HFFc6 (cell line): ENCODE results near the gene SOBP. TPM values are rescaled to one million over a fixed set of nuclear protein-coding genes. Genes with fewer than 3 reads are reported as not detected.

Experiments used
- DNase-seq: peaks from one replicate; pipeline ENCODE4 v3.0.0-alpha.2; 2018
- H3K27ac Mint-ChIP-seq: 2 replicates; pipeline ENCODE4 v1.8.0; 2020; ENCODE audit warnings: mild to moderate bottlenecking, mixed read lengths
- H3K27me3 Mint-ChIP-seq: 2 replicates; pipeline ENCODE4 v1.8.0; 2021; ENCODE audit warnings: mild to moderate bottlenecking, moderate library complexity, mixed read lengths; ENCODE audit not compliant: insufficient read depth
- H3K36me3 Mint-ChIP-seq: 2 replicates; pipeline ENCODE4 v1.8.0; 2021; ENCODE audit warnings: low read depth, mixed read lengths
- H3K4me1 Mint-ChIP-seq: 2 replicates; pipeline ENCODE4 v1.8.0; 2020; ENCODE audit warnings: low read depth, mixed read lengths
- H3K4me3 Mint-ChIP-seq: 2 replicates; pipeline ENCODE4 v1.8.0; 2020; ENCODE audit warnings: mild to moderate bottlenecking, moderate library complexity, mixed read lengths
- H3K9me3 Mint-ChIP-seq: 2 replicates; pipeline ENCODE4 v1.8.0; 2020; ENCODE audit warnings: mild to moderate bottlenecking, mixed read lengths
- CTCF ChIP-seq: fragments of 200-600 bp; sonication (generic); IDR thresholded peaks from 2 replicates; pipeline ENCODE4 v1.5.0; 2021; ENCODE audit warnings: antibody characterized with exemption, mild to moderate bottlenecking
- total RNA-seq, 6 experiments: library from RNA; stranded (reverse); fragmentation: NEBNext Ultra II Directional; extraction: Animal tissue kit (Norgen Biotek cat#: 25700); gene quantifications; 2 replicates in 1 of 6; 3 replicates in 5 of 6; pipeline ENCODE4 v1.2.3, GENCODE V29; 2021

SOBP gene
- total RNA-seq, 6 experiments from 2014 or later, result 0.09 to 0.50 (median 0.15) TPM; not detected in 1

GRCh38 chr6:107676042-107676441, 186.1 kb downstream of the SOBP start:
- Mint-ChIP-seq H3K9me3 (no peaks in the 10 kb centered on the region), H3K36me3 (no peaks in the 10 kb centered on the region), H3K4me3 (no peak overlapping the region), H3K27me3 (peaks cover 9% of the 10 kb centered on the region), H3K4me1 (peaks cover under 1% of the 10 kb centered on the region; the same call in 1 of the 2 replicates), H3K27ac (no peak overlapping the region)
- DNase-seq, result no peak
- TF ChIP-seq CTCF, result no peak

GRCh38 chr6:107677399-107677798, 187.5 kb downstream of the SOBP start:
- no peak overlapping the region for H3K27ac Mint-ChIP-seq
- no peak for DNase-seq
- H3K4me3 Mint-ChIP-seq, result no peak overlapping the region
- H3K4me1 Mint-ChIP-seq, result no peaks in the 10 kb centered on the region
- no peak for TF ChIP-seq CTCF
- no peaks in the 10 kb centered on the region for H3K9me3 Mint-ChIP-seq
- no peaks in the 10 kb centered on the region for H3K36me3 Mint-ChIP-seq
- peaks cover 10% of the 10 kb centered on the region for H3K27me3 Mint-ChIP-seq

GRCh38 chr6:107679457-107679856, 189.5 kb downstream of the SOBP start:
- Mint-ChIP-seq H3K4me1 (no peaks in the 10 kb centered on the region), H3K27me3 (peaks cover 10% of the 10 kb centered on the region), H3K27ac (no peak overlapping the region), H3K9me3 (peaks cover 7% of the 10 kb centered on the region), H3K36me3 (0 out of 2 replicates have a peak, but pooled peaks cover 4% of the 10 kb centered on the region), H3K4me3 (no peak overlapping the region)
- DNase-seq, result no peak
- no peak for TF ChIP-seq CTCF

- Mint-ChIP-seq H3K9me3 (peaks cover 7% of the 10 kb centered on the region), H3K27ac (no peak overlapping the region)
Observed at GRCh38 chr6:107682721-107683120, 192.8 kb downstream of the SOBP start.

GRCh38 chr6:107683183-107683582, 193.3 kb downstream of the SOBP start:
- no peak for TF ChIP-seq CTCF
- Mint-ChIP-seq H3K27ac (no peak overlapping the region), H3K27me3 (peaks cover 12% of the 10 kb centered on the region), H3K4me3 (no peak overlapping the region), H3K4me1 (no peaks in the 10 kb centered on the region), H3K9me3 (peaks cover 7% of the 10 kb centered on the region), H3K36me3 (0 out of 2 replicates have a peak, but pooled peaks cover 4% of the 10 kb centered on the region)
- no peak for DNase-seq

More at GRCh38 chr6:107682721-107683120, 192.8 kb downstream of the SOBP start:
- no peak overlapping the region for H3K4me3 Mint-ChIP-seq
- H3K36me3 Mint-ChIP-seq, result 0 out of 2 replicates have a peak, but pooled peaks cover 4% of the 10 kb centered on the region
- H3K4me1 Mint-ChIP-seq, result no peaks in the 10 kb centered on the region
- H3K27me3 Mint-ChIP-seq, result peaks cover 13% of the 10 kb centered on the region
- no peak for TF ChIP-seq CTCF
- no peak for DNase-seq

GRCh38 chr6:107684996-107685395, 195.1 kb downstream of the SOBP start:
- Mint-ChIP-seq H3K4me1 (no peaks in the 10 kb centered on the region), H3K4me3 (no peak overlapping the region), H3K9me3 (peaks cover 7% of the 10 kb centered on the region), H3K36me3 (0 out of 2 replicates have a peak, but pooled peaks cover 4% of the 10 kb centered on the region), H3K27ac (no peak overlapping the region), H3K27me3 (peaks cover 9% of the 10 kb centered on the region)
- no peak for DNase-seq
- TF ChIP-seq CTCF, result no peak
